Measurements from ENCODE around the gene NDUFAF2. TPM values are rescaled to one million over a fixed set of nuclear protein-coding genes. Genes with fewer than 3 reads are reported as not detected.

The NDUFAF2 gene
- total RNA-seq, 6 experiments from 2014 or later, result 40.4 to 57.3 (median 51.5) TPM

DNA sequence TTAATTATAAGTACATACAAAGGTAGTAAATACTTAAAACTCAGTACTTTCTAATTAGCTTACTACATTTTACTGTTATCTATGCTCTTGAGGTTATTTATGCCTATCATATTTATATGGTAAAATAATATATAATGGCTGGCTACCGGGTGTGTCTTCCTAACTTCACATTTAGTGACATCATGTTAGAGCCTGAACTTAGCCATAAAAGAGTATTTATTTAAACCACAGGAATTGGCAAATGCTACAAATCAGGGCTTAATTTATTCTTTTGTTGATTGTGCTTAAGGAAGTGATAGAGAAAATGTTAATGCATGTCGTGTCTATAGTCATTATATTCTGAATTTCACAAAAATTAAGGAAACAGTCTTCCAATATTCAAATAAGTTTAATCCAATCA, 73.1 kb downstream of the NDUFAF2 start:
- Mint-ChIP-seq H3K27me3 (ENCODE audit: insufficient read depth) (no peaks in the 10 kb centered on the region), H3K4me1 (ENCODE audit: low read depth) (peaks cover 38% of the 10 kb centered on the region), H3K36me3 (ENCODE audit: low read depth) (no peaks in the 10 kb centered on the region), H3K4me3 (no peak overlapping the region), H3K9me3 (no peaks in the 10 kb centered on the region), H3K27ac (no peak overlapping the region)
- TF ChIP-seq CTCF (IDR thresholded peaks at IDR 0.05), result no peak
- no peak for DNase-seq

GRCh38 chr5:61019642-61020041, 74.6 kb downstream of the NDUFAF2 start:
- Mint-ChIP-seq H3K27ac (no peak overlapping the region), H3K4me1 (ENCODE audit: low read depth) (peaks cover 50% of the 10 kb centered on the region), H3K4me3 (no peak overlapping the region), H3K36me3 (ENCODE audit: low read depth) (no peaks in the 10 kb centered on the region), H3K27me3 (ENCODE audit: insufficient read depth) (no peaks in the 10 kb centered on the region), H3K9me3 (no peaks in the 10 kb centered on the region)
- TF ChIP-seq CTCF (IDR thresholded peaks at IDR 0.05), result no peak
- DNase-seq, result no peak

GRCh38 chr5:61020415-61020814, 75.4 kb downstream of the NDUFAF2 start:
- H3K4me1 Mint-ChIP-seq (ENCODE audit: low read depth), result peaks cover 50% of the 10 kb centered on the region
- no peak for DNase-seq
- H3K27me3 Mint-ChIP-seq (ENCODE audit: insufficient read depth), result no peaks in the 10 kb centered on the region
- H3K36me3 Mint-ChIP-seq (ENCODE audit: low read depth), result no peaks in the 10 kb centered on the region
- no peaks in the 10 kb centered on the region for H3K9me3 Mint-ChIP-seq
- TF ChIP-seq CTCF (IDR thresholded peaks at IDR 0.05), result no peak
- no peak overlapping the region for H3K4me3 Mint-ChIP-seq
- H3K27ac Mint-ChIP-seq, result no peak overlapping the region

DNA sequence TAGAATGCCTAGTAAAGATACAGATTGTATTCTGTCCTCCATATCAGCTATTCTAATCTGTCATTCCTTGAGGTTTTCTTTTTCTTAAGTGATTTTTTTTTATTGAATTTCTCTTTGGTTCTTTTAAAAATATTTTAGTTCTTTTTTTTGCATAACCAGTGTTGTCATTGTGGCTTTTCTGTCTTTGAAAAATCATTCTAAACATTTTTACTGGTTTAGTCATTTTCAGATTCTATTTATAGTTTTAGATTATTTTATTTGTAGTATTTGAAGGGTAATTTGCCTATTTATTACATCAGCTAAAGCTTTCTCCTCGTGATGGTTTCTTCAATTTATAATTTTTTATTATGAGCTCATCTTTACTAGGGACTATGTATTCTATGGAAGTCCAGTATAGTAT, 78.1 kb downstream of the NDUFAF2 start:
- DNase-seq, result peak; percentile 26
- H3K27me3 Mint-ChIP-seq (ENCODE audit: insufficient read depth), result no peaks in the 10 kb centered on the region
- H3K27ac Mint-ChIP-seq, result peak overlapping the region; percentile 80
- H3K9me3 Mint-ChIP-seq, result no peaks in the 10 kb centered on the region
- peak overlapping the region; percentile 59 for H3K4me3 Mint-ChIP-seq
- no peak for TF ChIP-seq CTCF (IDR thresholded peaks at IDR 0.05)
- H3K36me3 Mint-ChIP-seq (ENCODE audit: low read depth), result no peaks in the 10 kb centered on the region
- peaks cover 51% of the 10 kb centered on the region for H3K4me1 Mint-ChIP-seq (ENCODE audit: low read depth)

DNA sequence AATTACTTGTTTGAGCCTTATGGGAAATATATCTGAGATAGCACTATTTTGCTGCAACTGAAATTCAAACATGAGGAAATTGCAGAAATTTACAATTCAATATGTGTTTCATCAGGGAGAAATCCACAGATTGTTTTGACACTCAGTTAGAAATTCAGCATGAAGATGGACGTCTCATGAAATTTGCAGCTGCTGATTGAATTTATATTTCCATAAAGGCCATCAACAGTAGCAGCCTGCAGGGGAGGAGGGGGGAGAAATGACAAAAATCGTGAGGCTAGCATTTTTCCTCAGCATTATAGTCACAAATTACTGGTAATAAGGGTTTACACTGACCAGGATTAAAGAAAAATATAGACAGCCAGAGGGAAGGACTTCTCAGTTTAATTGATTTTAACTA, 81.0 kb downstream of the NDUFAF2 start:
- peaks cover 60% of the 10 kb centered on the region for H3K4me1 Mint-ChIP-seq (ENCODE audit: low read depth)
- TF ChIP-seq CTCF (IDR thresholded peaks at IDR 0.05), result no peak
- no peak overlapping the region for H3K4me3 Mint-ChIP-seq
- H3K27ac Mint-ChIP-seq, result no peak overlapping the region
- no peaks in the 10 kb centered on the region for H3K36me3 Mint-ChIP-seq (ENCODE audit: low read depth)
- H3K27me3 Mint-ChIP-seq (ENCODE audit: insufficient read depth), result no peaks in the 10 kb centered on the region
- no peaks in the 10 kb centered on the region for H3K9me3 Mint-ChIP-seq
- no peak for DNase-seq

DNA sequence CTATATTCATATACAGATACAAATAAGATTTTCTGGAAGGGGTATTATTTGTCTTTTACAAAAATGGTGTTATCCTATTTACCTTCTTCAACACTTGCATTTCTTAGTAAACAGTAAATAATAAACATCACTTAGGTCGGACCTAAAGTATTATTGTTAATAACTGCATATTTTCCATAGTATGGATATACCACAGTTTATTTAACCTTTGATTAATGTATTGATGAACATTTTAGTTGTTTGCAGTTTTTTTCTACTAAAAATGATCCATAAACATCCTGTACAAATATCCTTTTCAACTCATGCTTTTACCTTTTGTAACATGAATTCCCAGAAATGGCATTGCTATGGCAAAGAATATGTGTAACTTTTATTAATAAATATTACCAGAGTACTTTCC, 83.4 kb downstream of the NDUFAF2 start:
- DNase-seq, result no peak
- H3K27ac Mint-ChIP-seq, result no peak overlapping the region
- no peaks in the 10 kb centered on the region for H3K9me3 Mint-ChIP-seq

More for the DNA sequence above, 83.4 kb downstream of the NDUFAF2 start:
- Mint-ChIP-seq H3K4me3 (no peak overlapping the region), H3K27me3 (ENCODE audit: insufficient read depth) (no peaks in the 10 kb centered on the region), H3K36me3 (ENCODE audit: low read depth) (peaks cover 7% of the 10 kb centered on the region), H3K4me1 (ENCODE audit: low read depth) (peaks cover 43% of the 10 kb centered on the region)
- TF ChIP-seq CTCF (IDR thresholded peaks at IDR 0.05), result no peak
